Measurements from ENCODE around the gene TUBGCP2. TPM values are rescaled to one million over a fixed set of nuclear protein-coding genes. Genes with fewer than 3 reads are reported as not detected.

The TUBGCP2 gene
- total RNA-seq, 1 experiment from 2014 or later = 93.7 TPM

- DNase-seq (ENCODE audit: low read depth, low spot score) (no peak), ATAC-seq (peak; percentile 15)
- POLR2A ChIA-PET = interaction anchor here (0.7 kb wide), 1 partner anchor 13 kb away, joined by 9 read pairs; no protein-coding TSS in a partner anchor
- CTCF ChIA-PET = no interaction called here
- TF ChIP-seq, protein P1, sequence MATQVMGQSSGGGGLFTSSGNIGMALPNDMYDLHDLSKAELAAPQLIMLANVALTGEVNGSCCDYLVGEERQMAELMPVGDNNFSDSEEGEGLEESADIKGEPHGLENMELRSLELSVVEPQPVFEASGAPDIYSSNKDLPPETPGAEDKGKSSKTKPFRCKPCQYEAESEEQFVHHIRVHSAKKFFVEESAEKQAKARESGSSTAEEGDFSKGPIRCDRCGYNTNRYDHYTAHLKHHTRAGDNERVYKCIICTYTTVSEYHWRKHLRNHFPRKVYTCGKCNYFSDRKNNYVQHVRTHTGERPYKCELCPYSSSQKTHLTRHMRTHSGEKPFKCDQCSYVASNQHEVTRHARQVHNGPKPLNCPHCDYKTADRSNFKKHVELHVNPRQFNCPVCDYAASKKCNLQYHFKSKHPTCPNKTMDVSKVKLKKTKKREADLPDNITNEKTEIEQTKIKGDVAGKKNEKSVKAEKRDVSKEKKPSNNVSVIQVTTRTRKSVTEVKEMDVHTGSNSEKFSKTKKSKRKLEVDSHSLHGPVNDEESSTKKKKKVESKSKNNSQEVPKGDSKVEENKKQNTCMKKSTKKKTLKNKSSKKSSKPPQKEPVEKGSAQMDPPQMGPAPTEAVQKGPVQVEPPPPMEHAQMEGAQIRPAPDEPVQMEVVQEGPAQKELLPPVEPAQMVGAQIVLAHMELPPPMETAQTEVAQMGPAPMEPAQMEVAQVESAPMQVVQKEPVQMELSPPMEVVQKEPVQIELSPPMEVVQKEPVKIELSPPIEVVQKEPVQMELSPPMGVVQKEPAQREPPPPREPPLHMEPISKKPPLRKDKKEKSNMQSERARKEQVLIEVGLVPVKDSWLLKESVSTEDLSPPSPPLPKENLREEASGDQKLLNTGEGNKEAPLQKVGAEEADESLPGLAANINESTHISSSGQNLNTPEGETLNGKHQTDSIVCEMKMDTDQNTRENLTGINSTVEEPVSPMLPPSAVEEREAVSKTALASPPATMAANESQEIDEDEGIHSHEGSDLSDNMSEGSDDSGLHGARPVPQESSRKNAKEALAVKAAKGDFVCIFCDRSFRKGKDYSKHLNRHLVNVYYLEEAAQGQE (IDR thresholded peaks at IDR 0.05; ENCODE audit: insufficient read depth in 1 of 2, low read depth in 2 of 2, low read length in 1 of 2) = no peak
- peak; percentile 74 for TF ChIP-seq TCF7L2 (IDR thresholded peaks at IDR 0.05; ENCODE audit: low read depth, low read length)
- TF ChIP-seq POLR2AphosphoS5 (IDR thresholded peaks at IDR 0.05; ENCODE audit: low read depth, low read length) = no peak
- TF ChIP-seq CTCF (IDR thresholded peaks at IDR 0.05) = no peak
- no peak for TF ChIP-seq SIN3A (IDR thresholded peaks at IDR 0.05; ENCODE audit: borderline replicate concordance, insufficient read depth, low read depth, low read length)
- H3K4me1 ChIP-seq (ENCODE audit: control insufficient read depth, insufficient read depth, low read length) = no peaks in the 10 kb centered on the region
- no peaks in the 10 kb centered on the region for H3K9me3 ChIP-seq (ENCODE audit: control insufficient read depth, insufficient read depth, low read depth, low read length)
- no peak within 1 kb of the TSS for H3K27ac ChIP-seq (ENCODE audit: low read length)
- H3K4me3 ChIP-seq (ENCODE audit: low read depth in 2 of 2, low read length in 2 of 2) = peak within 1 kb of the TSS; percentile 26 to 36
- no TSS peak for BruUV-seq (replicated peaks)
- no peaks in the 10 kb centered on the region for H3K36me3 ChIP-seq (ENCODE audit: control insufficient read depth, insufficient read depth, low read length)
- in situ Hi-C loops (cut with HindIII; ENCODE audit: low pct_unique_long_range_greater_than_20kb, low sequenced_read_pairs) = no loop called here
- intact Hi-C loops (cut with micrococcal nuclease; ENCODE audit: unreplicated experiment) = no loop called here
- H3K27me3 ChIP-seq (ENCODE audit: control insufficient read depth, insufficient read depth, low read length) = peaks cover 4% of the 10 kb centered on the region; the same call in 1 of the 2 replicates
Measured at GRCh38 chr10:133237588-133238465, 70.8 kb downstream of the TUBGCP2 start, which contains the start of gene VENTX. Gene VENTX, plus strand, starts transcription at chr10:133237855. Its CDS starts 60 bp downstream, at chr10:133237915.

- H3K27ac ChIP-seq (ENCODE audit: low read length) = no peak overlapping the region
- DNase-seq (ENCODE audit: low read depth, low spot score) (no peak), ATAC-seq (peak; percentile 79)
- in situ Hi-C loops (cut with HindIII; ENCODE audit: low pct_unique_long_range_greater_than_20kb, low sequenced_read_pairs) (no loop called here), intact Hi-C loops (cut with micrococcal nuclease; ENCODE audit: unreplicated experiment) (no loop called here)
- no TSS peak for BruUV-seq (replicated peaks)
- no peaks in the 10 kb centered on the region for H3K9me3 ChIP-seq (ENCODE audit: control insufficient read depth, insufficient read depth, low read depth, low read length)
- no peaks in the 10 kb centered on the region for H3K4me1 ChIP-seq (ENCODE audit: control insufficient read depth, insufficient read depth, low read length)
- ChIA-PET CTCF (no interaction called here), POLR2A (no interaction called here)
- peaks cover 4% of the 10 kb centered on the region; the same call in 1 of the 2 replicates for H3K27me3 ChIP-seq (ENCODE audit: control insufficient read depth, insufficient read depth, low read length)
- H3K36me3 ChIP-seq (ENCODE audit: control insufficient read depth, insufficient read depth, low read length) = no peaks in the 10 kb centered on the region
- TF ChIP-seq CTCF (IDR thresholded peaks at IDR 0.05) = no peak
- TF ChIP-seq, protein P1 (IDR thresholded peaks at IDR 0.05; ENCODE audit: insufficient read depth in 1 of 2, low read depth in 2 of 2, low read length in 1 of 2) = no peak
- TF ChIP-seq SIN3A (IDR thresholded peaks at IDR 0.05; ENCODE audit: borderline replicate concordance, insufficient read depth, low read depth, low read length) = no peak
- no peak for TF ChIP-seq TCF7L2 (IDR thresholded peaks at IDR 0.05; ENCODE audit: low read depth, low read length)
- no peak for TF ChIP-seq POLR2AphosphoS5 (IDR thresholded peaks at IDR 0.05; ENCODE audit: low read depth, low read length)
- H3K4me3 ChIP-seq (ENCODE audit: low read depth in 2 of 2, low read length in 2 of 2) = peak overlapping the region; percentile 26 to 36
Measured at GRCh38 chr10:133237241-133237587, 71.5 kb downstream of the TUBGCP2 start.
